NB4 (cell line): Measurements from ENCODE around the gene GPR39.

Source experiments
- CTCF ChIP-seq: IDR thresholded peaks from one replicate; pipeline ENCODE4 v1.5.1; 2012; ENCODE audit warnings: low read depth, low read length
- MYC ChIP-seq: IDR thresholded peaks from 2 replicates; pipeline ENCODE4 v1.6.1; 2011; ENCODE audit warnings: low read depth, low read length
- POLR2A ChIP-seq: IDR thresholded peaks from 2 replicates; pipeline ENCODE4 v1.6.1; 2011; ENCODE audit warnings: mild to moderate bottlenecking; ENCODE audit not compliant: insufficient read length; ENCODE audit errors: extremely low read depth
- TF ChIP-seq, protein P1 (sequence below): IDR thresholded peaks from 2 replicates; pipeline ENCODE4 v1.6.1; 2011; ENCODE audit warnings: low read depth, low read length

- TF ChIP-seq CTCF (no peak), POLR2A (no peak), MYC (no peak)
- TF ChIP-seq, protein P1, sequence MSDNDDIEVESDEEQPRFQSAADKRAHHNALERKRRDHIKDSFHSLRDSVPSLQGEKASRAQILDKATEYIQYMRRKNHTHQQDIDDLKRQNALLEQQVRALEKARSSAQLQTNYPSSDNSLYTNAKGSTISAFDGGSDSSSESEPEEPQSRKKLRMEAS = no peak
These were observed 104.7 kb downstream of the GPR39 start for GRCh38 chr2:132521341-132521740.
